ENCODE results near the gene TSN.
"Not testable (repeated sequence)": the region's sequence is repeated elsewhere in the genome, so short reads cannot be mapped to it uniquely, and the experiment has no call there.

TSN gene

GRCh38 chr2:121731366-121731765 is 24.1 kb upstream of the TSN start:
- no peak for TF ChIP-seq CTCF (conservative IDR thresholded peaks at IDR 0.05; ENCODE audit: control insufficient read depth, insufficient read depth, low read depth, low read length)
- no peak overlapping the region for H3K4me3 ChIP-seq (ENCODE audit: control insufficient read depth, low read depth, low read length)
- DNase-seq (ENCODE audit: low read depth): no peak

GRCh38 chr2:121734544-121734943 is 20.9 kb upstream of the TSN start:
- DNase-seq (ENCODE audit: low read depth): not testable (repeated sequence)

GRCh38 chr2:121735518-121736074 is 19.9 kb upstream of the TSN start:
- no peak for TF ChIP-seq CTCF (conservative IDR thresholded peaks at IDR 0.05; ENCODE audit: control insufficient read depth, insufficient read depth, low read depth, low read length)
- DNase-seq (ENCODE audit: low read depth): peak; percentile 40
- peak overlapping the region; percentile 97 for H3K4me3 ChIP-seq (ENCODE audit: control insufficient read depth, low read depth, low read length)

More at GRCh38 chr2:121734544-121734943, 20.9 kb upstream of the TSN start:
- H3K4me3 ChIP-seq (ENCODE audit: control insufficient read depth, low read depth, low read length): not testable (repeated sequence)

GRCh38 chr2:121736140-121736461 is 19.4 kb upstream of the TSN start:
- TF ChIP-seq CTCF (conservative IDR thresholded peaks at IDR 0.05; ENCODE audit: control insufficient read depth, insufficient read depth, low read depth, low read length): no peak
- peak overlapping the region; percentile 97 for H3K4me3 ChIP-seq (ENCODE audit: control insufficient read depth, low read depth, low read length)
- no peak for DNase-seq (ENCODE audit: low read depth)

- peak; percentile 94 for DNase-seq (ENCODE audit: low read depth)
- TF ChIP-seq CTCF (conservative IDR thresholded peaks at IDR 0.05; ENCODE audit: control insufficient read depth, insufficient read depth, low read depth, low read length): no peak
- peak within 1 kb of the TSS; percentile 97 for H3K4me3 ChIP-seq (ENCODE audit: control insufficient read depth, low read depth, low read length)
These were observed 18.8 kb upstream of the TSN start, which contains the start of gene NIFK for GRCh38 chr2:121736462-121737336. NIFK (minus strand) TSS chr2:121736875; CDS start chr2:121736850, 25 bp downstream.

GRCh38 chr2:121740973-121741372 is 14.5 kb upstream of the TSN start:
- no peak overlapping the region for H3K4me3 ChIP-seq (ENCODE audit: control insufficient read depth, low read depth, low read length)
- no peak for DNase-seq (ENCODE audit: low read depth)
- no peak for TF ChIP-seq CTCF (conservative IDR thresholded peaks at IDR 0.05; ENCODE audit: control insufficient read depth, insufficient read depth, low read depth, low read length)

GRCh38 chr2:121741450-121741849 is 14.0 kb upstream of the TSN start:
- no peak for DNase-seq (ENCODE audit: low read depth)
- no peak for TF ChIP-seq CTCF (conservative IDR thresholded peaks at IDR 0.05; ENCODE audit: control insufficient read depth, insufficient read depth, low read depth, low read length)
- H3K4me3 ChIP-seq (ENCODE audit: control insufficient read depth, low read depth, low read length): no peak overlapping the region

Measured in fibroblast of mammary gland (primary cell).